SK-N-SH treated with all-trans-retinoic acid at 6 μM for 48 hours (cell line): ENCODE data around the gene SMYD3.

ENCODE experiments used
- ATAC-seq: fragments of 200-7000 bp; cut with Tn5 transposase; 3 replicates; pipeline ENCODE4 v1.9.1; 2020; ENCODE audit warnings: mild to moderate bottlenecking, moderate library complexity
- ARNTL ChIP-seq: fragments of 450-650 bp; formaldehyde crosslinking; IDR thresholded peaks from 2 replicates; pipeline ENCODE4 v1.5.0; 2020; ENCODE audit warnings: low read depth, mild to moderate bottlenecking, moderate library complexity, borderline replicate concordance
- BACH2 ChIP-seq: fragments of 250-450 bp; sonication (Bioruptor Pico); IDR thresholded peaks from 2 replicates; pipeline ENCODE4 v1.9.0; 2021; ENCODE audit warnings: mild to moderate bottlenecking, borderline replicate concordance
- CREB5 ChIP-seq: fragments of 250-450 bp; sonication (Bioruptor Pico); IDR thresholded peaks from 2 replicates; pipeline ENCODE4 v1.5.1; 2020; ENCODE audit warnings: low read depth, mild to moderate bottlenecking, moderate library complexity
- CSDC2 ChIP-seq: fragments of 250-450 bp; sonication (Bioruptor Pico); IDR thresholded peaks from 2 replicates; pipeline ENCODE4 v1.5.0; 2020; ENCODE audit warnings: mild to moderate bottlenecking, moderate library complexity
- CSRNP3 ChIP-seq: fragments of 250-450 bp; sonication (Bioruptor Pico); IDR thresholded peaks from 2 replicates; pipeline ENCODE4 v1.5.1; 2021; ENCODE audit warnings: mild to moderate bottlenecking, moderate library complexity
- ESRRG ChIP-seq: fragments of 250-450 bp; sonication (Bioruptor Pico); IDR thresholded peaks from 2 replicates; pipeline ENCODE4 v1.6.1; 2021; ENCODE audit warnings: mild to moderate bottlenecking
- GLIS3 ChIP-seq: fragments of 250-450 bp; sonication (Bioruptor Pico); IDR thresholded peaks from 2 replicates; pipeline ENCODE4 v1.5.0; 2020; ENCODE audit warnings: mild to moderate bottlenecking, moderate library complexity
- OSR1 ChIP-seq: fragments of 250-450 bp; sonication (Bioruptor Pico); IDR thresholded peaks from 2 replicates; pipeline ENCODE4 v1.8.0; 2022; ENCODE audit warnings: moderate library complexity, mild to moderate bottlenecking, inconsistent platforms
- POU6F1 ChIP-seq: fragments of 250-450 bp; sonication (Bioruptor Pico); IDR thresholded peaks from 2 replicates; pipeline ENCODE4 v1.8.0; 2021; ENCODE audit warnings: low read depth, mild to moderate bottlenecking, moderate library complexity, borderline replicate concordance
- PPARA ChIP-seq: fragments of 250-450 bp; sonication (Bioruptor Pico); IDR thresholded peaks from 2 replicates; pipeline ENCODE4 v1.5.0; 2020; ENCODE audit warnings: mild to moderate bottlenecking, borderline replicate concordance
- RARB ChIP-seq: fragments of 250-450 bp; sonication (Bioruptor Pico); IDR thresholded peaks from 2 replicates; pipeline ENCODE4 v1.8.0; 2021; ENCODE audit warnings: mild to moderate bottlenecking, moderate library complexity
- SNAI2 ChIP-seq: fragments of 250-450 bp; sonication (Bioruptor Pico); IDR thresholded peaks from 2 replicates; pipeline ENCODE4 v1.5.0; 2020; ENCODE audit warnings: mild to moderate bottlenecking, moderate library complexity
- TCF4 ChIP-seq: fragments of 250-450 bp; sonication (Bioruptor Pico); IDR thresholded peaks from 2 replicates; pipeline ENCODE4 v1.8.0; 2021; ENCODE audit warnings: mild to moderate bottlenecking, moderate library complexity, borderline replicate concordance
- TOX ChIP-seq: fragments of 250-450 bp; sonication (Bioruptor Pico); IDR thresholded peaks from 2 replicates; pipeline ENCODE4 v1.8.0; 2021; ENCODE audit warnings: mild to moderate bottlenecking, moderate library complexity, borderline replicate concordance
- TSHZ2 ChIP-seq: fragments of 250-450 bp; sonication (Bioruptor Pico); IDR thresholded peaks from 2 replicates; pipeline ENCODE4 v1.5.0; 2020; ENCODE audit warnings: mild to moderate bottlenecking, moderate library complexity
- ZC3H10 ChIP-seq: fragments of 250-450 bp; sonication (Bioruptor Pico); IDR thresholded peaks from 2 replicates; pipeline ENCODE4 v1.5.1; 2021; ENCODE audit warnings: mild to moderate bottlenecking, moderate library complexity
- ZFP3 ChIP-seq: fragments of 250-450 bp; sonication (Bioruptor Pico); IDR thresholded peaks from 2 replicates; pipeline ENCODE4 v1.5.0; 2020; ENCODE audit warnings: mild to moderate bottlenecking, moderate library complexity
- ZFP30 ChIP-seq: fragments of 450-650 bp; formaldehyde crosslinking; IDR thresholded peaks from 2 replicates; pipeline ENCODE4 v1.5.0; 2022; ENCODE audit warnings: mild to moderate bottlenecking, moderate library complexity
- ZNF565 ChIP-seq: fragments of 450-650 bp; formaldehyde crosslinking; conservative IDR thresholded peaks from 2 replicates; pipeline ENCODE4 v1.5.0; 2020; ENCODE audit warnings: low read depth, mild to moderate bottlenecking, moderate library complexity
- ZNF70 ChIP-seq: fragments of 450-650 bp; formaldehyde crosslinking; IDR thresholded peaks from 2 replicates; pipeline ENCODE4 v1.5.0; 2020; ENCODE audit warnings: mild to moderate bottlenecking, moderate library complexity
- ZNF8 ChIP-seq: fragments of 450-650 bp; formaldehyde crosslinking; IDR thresholded peaks from 2 replicates; pipeline ENCODE4 v1.5.0; 2020; ENCODE audit warnings: mild to moderate bottlenecking, moderate library complexity

Gene SMYD3

GRCh38 chr1:246083416-246083815 is 423.7 kb downstream of the SMYD3 start:
- TF ChIP-seq RARB: no peak
- no peak for TF ChIP-seq ZNF70 (CRISPR knock-in tag)
- TF ChIP-seq GLIS3 (CRISPR knock-in tag): no peak
- no peak for TF ChIP-seq ESRRG (CRISPR knock-in tag)
- no peak for TF ChIP-seq CSDC2
- no peak for TF ChIP-seq OSR1 (CRISPR knock-in tag)
- no peak for TF ChIP-seq PPARA (CRISPR knock-in tag)
- no peak for TF ChIP-seq CREB5 (CRISPR knock-in tag)
- TF ChIP-seq TSHZ2: no peak
- ATAC-seq: no peak

GRCh38 chr1:246081856-246082668 is 425.0 kb downstream of the SMYD3 start:
- no peak for ATAC-seq
- TF ChIP-seq BACH2 (CRISPR knock-in tag) (no peak), ZNF565 (CRISPR knock-in tag) (no peak), TOX (CRISPR knock-in tag) (no peak), ZNF8 (CRISPR knock-in tag) (no peak), PPARA (CRISPR knock-in tag) (no peak), CREB5 (CRISPR knock-in tag) (no peak), ESRRG (CRISPR knock-in tag) (no peak), SNAI2 (CRISPR knock-in tag) (no peak), OSR1 (CRISPR knock-in tag) (no peak), POU6F1 (CRISPR knock-in tag) (no peak), ZFP30 (CRISPR knock-in tag) (no peak), ZFP3 (CRISPR knock-in tag) (no peak), GLIS3 (CRISPR knock-in tag) (no peak), ZC3H10 (no peak), CSRNP3 (CRISPR knock-in tag) (no peak), ARNTL (no peak), TCF4 (CRISPR knock-in tag) (no peak)
- TF ChIP-seq, all 23 proteins: peak for 0

- no peak for ATAC-seq
- TF ChIP-seq ZFP30 (CRISPR knock-in tag) (no peak), CREB5 (CRISPR knock-in tag) (no peak), GLIS3 (CRISPR knock-in tag) (no peak), TOX (CRISPR knock-in tag) (no peak), PPARA (CRISPR knock-in tag) (no peak), ESRRG (CRISPR knock-in tag) (no peak), ZFP3 (CRISPR knock-in tag) (no peak), TSHZ2 (no peak), ZNF70 (CRISPR knock-in tag) (no peak), SNAI2 (CRISPR knock-in tag) (no peak)
These were observed 425.9 kb downstream of the SMYD3 start for GRCh38 chr1:246081138-246081702.
